ENCODE results near the gene FOXM1.

FOXM1 gene

DNA sequence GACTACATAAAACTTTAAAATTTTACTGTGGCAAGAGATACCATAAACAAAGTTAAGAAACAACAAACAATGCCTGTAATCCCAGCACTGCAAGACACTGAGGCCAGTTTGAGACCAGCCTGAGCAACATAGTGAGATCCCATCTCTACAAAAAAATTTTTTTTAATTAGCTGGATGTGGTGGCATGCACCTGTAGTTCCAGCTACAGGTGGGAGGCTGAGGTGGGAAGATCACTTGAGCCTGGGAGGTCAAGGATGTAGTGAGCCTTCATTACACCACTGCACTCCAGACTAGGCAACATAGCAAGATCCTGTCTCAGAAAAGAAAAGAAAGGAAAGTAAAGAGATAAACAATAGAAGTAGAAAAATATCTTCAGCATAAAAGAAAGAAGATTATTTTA, 16.8 kb downstream of the FOXM1 start:
- ATAC-seq, result no peak
- TF ChIP-seq ZNF70 (CRISPR knock-in tag; IDR thresholded peaks at IDR 0.05), result no peak
- no peak for TF ChIP-seq ARNTL (CRISPR knock-in tag; IDR thresholded peaks at IDR 0.05; ENCODE audit: borderline replicate concordance, low read depth)
- no peak for TF ChIP-seq TOX (CRISPR knock-in tag; IDR thresholded peaks at IDR 0.05; ENCODE audit: borderline replicate concordance)
- TF ChIP-seq ZFP3 (CRISPR knock-in tag; IDR thresholded peaks at IDR 0.05), result no peak
- no peak for TF ChIP-seq GLIS3 (CRISPR knock-in tag; IDR thresholded peaks at IDR 0.05)
- TF ChIP-seq ZFP30 (CRISPR knock-in tag; IDR thresholded peaks at IDR 0.05), result no peak
- TF ChIP-seq BACH2 (CRISPR knock-in tag; IDR thresholded peaks at IDR 0.05; ENCODE audit: borderline replicate concordance), result no peak
- TF ChIP-seq, protein P1, sequence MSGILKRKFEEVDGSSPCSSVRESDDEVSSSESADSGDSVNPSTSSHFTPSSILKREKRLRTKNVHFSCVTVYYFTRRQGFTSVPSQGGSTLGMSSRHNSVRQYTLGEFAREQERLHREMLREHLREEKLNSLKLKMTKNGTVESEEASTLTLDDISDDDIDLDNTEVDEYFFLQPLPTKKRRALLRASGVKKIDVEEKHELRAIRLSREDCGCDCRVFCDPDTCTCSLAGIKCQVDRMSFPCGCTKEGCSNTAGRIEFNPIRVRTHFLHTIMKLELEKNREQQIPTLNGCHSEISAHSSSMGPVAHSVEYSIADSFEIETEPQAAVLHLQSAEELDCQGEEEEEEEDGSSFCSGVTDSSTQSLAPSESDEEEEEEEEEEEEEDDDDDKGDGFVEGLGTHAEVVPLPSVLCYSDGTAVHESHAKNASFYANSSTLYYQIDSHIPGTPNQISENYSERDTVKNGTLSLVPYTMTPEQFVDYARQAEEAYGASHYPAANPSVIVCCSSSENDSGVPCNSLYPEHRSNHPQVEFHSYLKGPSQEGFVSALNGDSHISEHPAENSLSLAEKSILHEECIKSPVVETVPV (CRISPR knock-in tag; IDR thresholded peaks at IDR 0.05), result no peak
- no peak for TF ChIP-seq CREB5 (CRISPR knock-in tag; IDR thresholded peaks at IDR 0.05; ENCODE audit: low read depth)
- TF ChIP-seq OSR1 (CRISPR knock-in tag; IDR thresholded peaks at IDR 0.05), result no peak
- TF ChIP-seq ESRRG (CRISPR knock-in tag; IDR thresholded peaks at IDR 0.05), result no peak
- TF ChIP-seq CSDC2 (CRISPR knock-in tag; IDR thresholded peaks at IDR 0.05), result no peak

DNA sequence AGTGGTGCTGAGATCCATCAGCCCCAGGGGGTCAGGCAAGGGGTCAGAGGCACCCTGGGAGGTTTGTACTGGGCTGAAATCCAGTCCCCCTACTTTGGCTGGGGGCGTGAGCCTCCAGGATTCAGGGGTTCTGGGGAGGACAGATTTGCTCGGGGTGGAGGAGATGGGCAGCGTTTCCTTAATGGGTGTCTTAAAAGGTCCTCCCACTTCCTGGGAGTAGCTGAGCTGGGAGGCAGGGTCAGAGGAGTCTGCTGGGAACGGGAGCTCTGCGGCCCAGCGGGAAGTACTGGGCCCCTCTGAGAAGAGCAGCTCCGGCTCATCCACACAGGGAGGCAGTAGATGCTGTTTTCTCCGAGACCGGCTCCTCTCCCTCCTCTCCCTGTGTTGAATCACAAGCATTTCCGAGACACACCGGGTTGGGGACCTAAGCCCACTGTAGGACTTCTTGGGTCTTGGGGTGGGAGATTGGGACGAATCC, 18.0 kb downstream of the FOXM1 start:
- TF ChIP-seq RARB (CRISPR knock-in tag; IDR thresholded peaks at IDR 0.05), result no peak
- TF ChIP-seq, protein P2, sequence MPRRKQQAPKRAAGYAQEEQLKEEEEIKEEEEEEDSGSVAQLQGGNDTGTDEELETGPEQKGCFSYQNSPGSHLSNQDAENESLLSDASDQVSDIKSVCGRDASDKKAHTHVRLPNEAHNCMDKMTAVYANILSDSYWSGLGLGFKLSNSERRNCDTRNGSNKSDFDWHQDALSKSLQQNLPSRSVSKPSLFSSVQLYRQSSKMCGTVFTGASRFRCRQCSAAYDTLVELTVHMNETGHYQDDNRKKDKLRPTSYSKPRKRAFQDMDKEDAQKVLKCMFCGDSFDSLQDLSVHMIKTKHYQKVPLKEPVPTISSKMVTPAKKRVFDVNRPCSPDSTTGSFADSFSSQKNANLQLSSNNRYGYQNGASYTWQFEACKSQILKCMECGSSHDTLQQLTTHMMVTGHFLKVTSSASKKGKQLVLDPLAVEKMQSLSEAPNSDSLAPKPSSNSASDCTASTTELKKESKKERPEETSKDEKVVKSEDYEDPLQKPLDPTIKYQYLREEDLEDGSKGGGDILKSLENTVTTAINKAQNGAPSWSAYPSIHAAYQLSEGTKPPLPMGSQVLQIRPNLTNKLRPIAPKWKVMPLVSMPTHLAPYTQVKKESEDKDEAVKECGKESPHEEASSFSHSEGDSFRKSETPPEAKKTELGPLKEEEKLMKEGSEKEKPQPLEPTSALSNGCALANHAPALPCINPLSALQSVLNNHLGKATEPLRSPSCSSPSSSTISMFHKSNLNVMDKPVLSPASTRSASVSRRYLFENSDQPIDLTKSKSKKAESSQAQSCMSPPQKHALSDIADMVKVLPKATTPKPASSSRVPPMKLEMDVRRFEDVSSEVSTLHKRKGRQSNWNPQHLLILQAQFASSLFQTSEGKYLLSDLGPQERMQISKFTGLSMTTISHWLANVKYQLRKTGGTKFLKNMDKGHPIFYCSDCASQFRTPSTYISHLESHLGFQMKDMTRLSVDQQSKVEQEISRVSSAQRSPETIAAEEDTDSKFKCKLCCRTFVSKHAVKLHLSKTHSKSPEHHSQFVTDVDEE (CRISPR knock-in tag; IDR thresholded peaks at IDR 0.05), result no peak
- TF ChIP-seq ISL1 (CRISPR knock-in tag; IDR thresholded peaks at IDR 0.05), result no peak
- no peak for TF ChIP-seq ZNF70 (CRISPR knock-in tag; IDR thresholded peaks at IDR 0.05)
- TF ChIP-seq SNAI2 (CRISPR knock-in tag; IDR thresholded peaks at IDR 0.05), result no peak
- TF ChIP-seq ZC3H10 (CRISPR knock-in tag; IDR thresholded peaks at IDR 0.05), result no peak
- no peak for TF ChIP-seq ARNTL (CRISPR knock-in tag; IDR thresholded peaks at IDR 0.05; ENCODE audit: borderline replicate concordance, low read depth)
- TF ChIP-seq, protein P3, sequence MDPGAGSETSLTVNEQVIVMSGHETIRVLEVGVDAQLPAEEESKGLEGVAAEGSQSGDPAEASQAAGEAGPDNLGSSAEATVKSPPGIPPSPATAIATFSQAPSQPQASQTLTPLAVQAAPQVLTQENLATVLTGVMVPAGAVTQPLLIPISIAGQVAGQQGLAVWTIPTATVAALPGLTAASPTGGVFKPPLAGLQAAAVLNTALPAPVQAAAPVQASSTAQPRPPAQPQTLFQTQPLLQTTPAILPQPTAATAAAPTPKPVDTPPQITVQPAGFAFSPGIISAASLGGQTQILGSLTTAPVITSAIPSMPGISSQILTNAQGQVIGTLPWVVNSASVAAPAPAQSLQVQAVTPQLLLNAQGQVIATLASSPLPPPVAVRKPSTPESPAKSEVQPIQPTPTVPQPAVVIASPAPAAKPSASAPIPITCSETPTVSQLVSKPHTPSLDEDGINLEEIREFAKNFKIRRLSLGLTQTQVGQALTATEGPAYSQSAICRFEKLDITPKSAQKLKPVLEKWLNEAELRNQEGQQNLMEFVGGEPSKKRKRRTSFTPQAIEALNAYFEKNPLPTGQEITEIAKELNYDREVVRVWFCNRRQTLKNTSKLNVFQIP (CRISPR knock-in tag; IDR thresholded peaks at IDR 0.05; ENCODE audit: borderline replicate concordance, low read depth), result no peak

GRCh38 chr12:2858334-2858733, 18.6 kb downstream of the FOXM1 start:
- TF ChIP-seq RARB (CRISPR knock-in tag; IDR thresholded peaks at IDR 0.05), result no peak
- TF ChIP-seq, protein P2 (CRISPR knock-in tag; IDR thresholded peaks at IDR 0.05), result no peak
- ATAC-seq, result no peak

More for the DNA sequence above, 18.0 kb downstream of the FOXM1 start:
- ATAC-seq, result no peak

- ATAC-seq, result no peak
- no peak for TF ChIP-seq ZFP30 (CRISPR knock-in tag; IDR thresholded peaks at IDR 0.05)
- TF ChIP-seq ARNTL (CRISPR knock-in tag; IDR thresholded peaks at IDR 0.05; ENCODE audit: borderline replicate concordance, low read depth), result no peak
- no peak for TF ChIP-seq ESRRG (CRISPR knock-in tag; IDR thresholded peaks at IDR 0.05)
- TF ChIP-seq PPARA (CRISPR knock-in tag; IDR thresholded peaks at IDR 0.05; ENCODE audit: borderline replicate concordance), result no peak
- TF ChIP-seq CSDC2 (CRISPR knock-in tag; IDR thresholded peaks at IDR 0.05), result no peak
- TF ChIP-seq, protein P2 (CRISPR knock-in tag; IDR thresholded peaks at IDR 0.05), result no peak
- no peak for TF ChIP-seq ZNF70 (CRISPR knock-in tag; IDR thresholded peaks at IDR 0.05)
These were observed 19.4 kb downstream of the FOXM1 start for GRCh38 chr12:2857576-2857975.

All from SK-N-SH treated with all-trans-retinoic acid at 6 μM for 48 hours (cell line).